K562 (cell line): ENCODE data around the gene TMEM242. TPM values are rescaled to one million over a fixed set of nuclear protein-coding genes. Genes with fewer than 3 reads are reported as not detected.

Experiments
- BCOR ChIP-seq: fragments of 450-650 bp; IDR thresholded peaks from 2 replicates; pipeline ENCODE4 v1.6.1; 2016
- CHCHD3 ChIP-seq: fragments of 250-450 bp; sonication (Bioruptor Pico); IDR thresholded peaks from 2 replicates; pipeline ENCODE4 v2.1.2; 2022; ENCODE audit warnings: mild to moderate bottlenecking
- E2F3 ChIP-seq: fragments of 250-450 bp; sonication (Bioruptor Pico); IDR thresholded peaks from 2 replicates; pipeline ENCODE4 v1.4.0; 2020; ENCODE audit warnings: mild to moderate bottlenecking
- HMGN3 ChIP-seq: IDR thresholded peaks from 2 replicates; pipeline ENCODE4 v1.6.1; 2011; ENCODE audit warnings: borderline replicate concordance, low read depth, mild to moderate bottlenecking, mixed read lengths, low read length; ENCODE audit not compliant: insufficient read length; ENCODE audit errors: extremely low read depth
- HNRNPUL1 ChIP-seq: fragments of 200-400 bp; formaldehyde crosslinking; IDR thresholded peaks from 2 replicates; pipeline ENCODE4 v1.6.1; 2017; ENCODE audit warnings: low read length
- IFI16 ChIP-seq: fragments of 250-450 bp; sonication (Bioruptor Pico); IDR thresholded peaks from 2 replicates; pipeline ENCODE4 v2.1.2; 2022; ENCODE audit warnings: mild to moderate bottlenecking, inconsistent platforms
- KDM2B ChIP-seq: fragments of 250-450 bp; sonication (Bioruptor Pico); IDR thresholded peaks from 2 replicates; pipeline ENCODE4 v1.8.0; 2021; ENCODE audit warnings: mild to moderate bottlenecking, moderate library complexity
- KLF1 ChIP-seq: fragments of 450-650 bp; IDR thresholded peaks from 2 replicates; pipeline ENCODE4 v1.6.1; 2016; ENCODE audit warnings: missing genetic modification characterization, missing compliant biosample characterization
- NONO ChIP-seq, 2 experiments: fragments of 200-400 bp in 1 of 2; fragments of 450-650 bp in 1 of 2; formaldehyde crosslinking in 1 of 2; IDR thresholded peaks; 2 replicates each; pipeline ENCODE4 v1.6.1; 2017; ENCODE audit warnings: low read depth in 2 of 2, mild to moderate bottlenecking in 2 of 2, moderate library complexity in 2 of 2, low read length in 1 of 2
- PHF8 ChIP-seq: fragments of 200-600 bp; sonication (generic); IDR thresholded peaks from 2 replicates; pipeline ENCODE4 v1.6.1; 2012; ENCODE audit warnings: mixed run types, mild to moderate bottlenecking, inconsistent platforms, low read length, moderate library complexity, borderline replicate concordance
- RBM14 ChIP-seq: fragments of 200-400 bp; formaldehyde crosslinking; IDR thresholded peaks from 2 replicates; pipeline ENCODE4 v1.6.1; 2018; ENCODE audit warnings: low read depth, mild to moderate bottlenecking, low read length, moderate library complexity, borderline replicate concordance; ENCODE audit not compliant: insufficient read depth
- RHOXF2B ChIP-seq: fragments of 250-450 bp; sonication (Bioruptor Pico); conservative IDR thresholded peaks from 2 replicates; pipeline ENCODE4 v1.5.1; 2021
- SMAD3 ChIP-seq: fragments of 450-650 bp; formaldehyde crosslinking; conservative IDR thresholded peaks from 2 replicates; pipeline ENCODE4 v1.4.0; 2020; ENCODE audit warnings: mild to moderate bottlenecking
- SMARCE1 ChIP-seq: fragments of 450-650 bp; IDR thresholded peaks from 2 replicates; pipeline ENCODE4 v1.7.1; 2016; ENCODE audit warnings: mild to moderate bottlenecking
- STAT5A ChIP-seq: IDR thresholded peaks from 2 replicates; pipeline ENCODE4 v1.6.1; 2012; ENCODE audit warnings: low read length, inconsistent platforms, borderline replicate concordance
- TARDBP ChIP-seq: fragments of 450-650 bp; IDR thresholded peaks from 2 replicates; pipeline ENCODE4 v1.6.1; 2016
- TBL1XR1 ChIP-seq, 2 experiments: IDR thresholded peaks; 2 replicates each; pipeline ENCODE4 v1.6.1; 2012; ENCODE audit warnings: improper control_type of control experiment in 2 of 2, low read length in 2 of 2, mild to moderate bottlenecking in 1 of 2
- ZFP36 ChIP-seq: fragments of 150-350 bp; IDR thresholded peaks from 2 replicates; pipeline ENCODE4 v1.6.1; 2018; ENCODE audit warnings: low read length, low read depth; ENCODE audit not compliant: partially characterized antibody
- ZNF316 ChIP-seq: fragments of 450-650 bp; IDR thresholded peaks from 2 replicates; pipeline ENCODE4 v1.6.1; 2016
- ZNF644 ChIP-seq: fragments of 200-800 bp; sonication (Bioruptor generic); IDR thresholded peaks from 2 replicates; pipeline ENCODE4 v1.6.1; 2016; ENCODE audit warnings: low read depth, missing genetic modification characterization, missing compliant biosample characterization
- ZNF717 ChIP-seq: fragments of 250-450 bp; sonication (Bioruptor Pico); IDR thresholded peaks from 2 replicates; pipeline ENCODE4 v1.5.0; 2021
- polyA plus RNA-seq, 8 experiments: library from polyadenylated mRNA; depleted of rRNA in 4 of 8; stranded (reverse) in 5 of 8; unstranded in 3 of 8; fragments of >200 nt; fragmentation: Nextera tagmentation in 2 of 8; fragmentation: Illumina TruSeq in 1 of 8; extraction: Ambion mirVana in 2 of 8; extraction: Trizol in 1 of 8; gene quantifications; 2 replicates each; pipeline versions ENCODE4 v1.2.1 to v1.2.3, GENCODE V29; 2011 to 2014; ENCODE audit warnings: inconsistent platforms in 1 of 8, missing spikeins in 1 of 8
- total RNA-seq, 7 experiments: library from RNA; depleted of rRNA in 6 of 7; stranded (reverse); fragments of >200 nt in 6 of 7; fragmentation: Illumina TruSeq in 2 of 7; extraction: Trizol in 2 of 7; gene quantifications; 2 replicates each; pipeline versions ENCODE4 v1.2.1 to v1.2.3, GENCODE V29; 2011 to 2021; ENCODE audit warnings: low replicate concordance in 1 of 7
- TF ChIP-seq, protein P1 (sequence below): fragments of 250-450 bp; sonication (Bioruptor Pico); IDR thresholded peaks from 2 replicates; pipeline ENCODE4 v1.5.0; 2021
- TF ChIP-seq, protein P2 (sequence below): sonication (generic); formaldehyde crosslinking; IDR thresholded peaks from 2 replicates; pipeline ENCODE4 v1.8.0; 2022; ENCODE audit warnings: missing genetic modification reagents, mild to moderate bottlenecking, borderline replicate concordance
- TF ChIP-seq, protein P3 (sequence below): fragments of 200-800 bp; sonication (Bioruptor generic); IDR thresholded peaks from 2 replicates; pipeline ENCODE4 v1.6.1; 2017; ENCODE audit warnings: missing genetic modification characterization, missing compliant biosample characterization
- TF ChIP-seq, protein P4 (sequence below): fragments of 450-650 bp; conservative IDR thresholded peaks from 2 replicates; pipeline ENCODE4 v1.6.1; 2016; ENCODE audit warnings: missing genetic modification characterization, low read depth, mild to moderate bottlenecking, control low read depth, missing compliant biosample characterization

Gene TMEM242
- total and polyA plus RNA-seq, 9 of the 15 experiments (the other 6 are each of a cell fraction or from before 2014, with no cell fraction given), result 9.5 to 35.3 (median 16.5) TPM

DNA sequence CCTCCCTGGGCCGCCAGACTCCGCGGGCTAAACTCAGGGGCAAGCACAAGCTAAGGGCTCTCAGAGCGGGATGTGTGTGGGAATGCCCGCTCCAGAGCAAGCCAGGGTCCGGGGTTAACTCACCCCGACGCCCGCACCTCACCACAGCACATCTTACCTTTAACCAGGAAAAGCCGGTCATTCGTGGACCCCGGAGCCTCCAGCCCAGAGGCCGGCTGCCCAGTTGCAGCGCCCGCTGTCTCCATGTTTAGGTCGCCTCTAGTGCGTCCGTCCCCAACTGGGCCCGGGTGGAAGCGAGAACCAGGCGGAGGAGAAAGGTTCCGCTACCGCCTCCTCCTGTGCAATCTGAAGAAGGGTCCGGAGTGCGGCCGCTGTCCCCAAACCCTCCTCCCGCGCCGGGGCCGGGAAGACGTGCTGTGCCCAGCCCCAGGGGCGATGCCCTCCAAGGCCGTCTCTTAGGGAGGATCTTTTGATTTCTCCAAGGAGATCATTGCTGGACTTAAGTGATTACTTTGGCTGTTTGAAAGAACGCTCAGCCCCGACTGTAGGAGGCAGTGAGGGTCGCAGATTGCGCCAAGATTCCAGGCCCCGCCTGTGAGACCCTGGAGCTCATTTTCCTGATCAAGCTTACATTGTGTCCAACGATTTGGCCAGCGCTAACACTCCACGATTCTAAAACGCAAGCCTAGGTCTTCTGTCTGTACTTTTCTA is at the start of gene TMEM242 (continued):
- TF ChIP-seq SMAD3 (CRISPR knock-in tag) (peak; percentile 64), ZNF644 (tag) (0 out of 2 replicates have a peak, but pooled peaks have one; percentile 45), RHOXF2B (CRISPR knock-in tag) (peak; percentile 90; the same call in 1 of the 2 replicates), CHCHD3 (CRISPR knock-in tag) (peak; percentile 86; the same call in 1 of the 2 replicates), KLF1 (tag) (peak; percentile 48), NONO (IDR thresholded peaks at IDR 0.05; ENCODE audit: low read depth in 2 of 2, low read length in 1 of 2) (peak; percentile 83 to 84), ZNF316 (peak; percentile 74), TARDBP (peak; percentile 90), RBM14 (0 out of 2 replicates have a peak, but pooled peaks have one; percentile 82), ZFP36 (peak; percentile 65), HMGN3 (peak; percentile 95), ZNF717 (CRISPR knock-in tag) (no peak), HNRNPUL1 (no peak), SMARCE1 (no peak; the same call in 1 of the 2 replicates), BCOR (peak; percentile 59; the same call in 1 of the 2 replicates), TBL1XR1 (IDR thresholded peaks at IDR 0.05; ENCODE audit: low read length in 2 of 2) (peak in 1 of 2 experiments; percentile 63; a peak in 1 of 4 replicates), KDM2B (CRISPR knock-in tag) (peak; percentile 78), IFI16 (CRISPR knock-in tag) (no peak), E2F3 (peak; percentile 41; the same call in 1 of the 2 replicates), PHF8 (peak; percentile 99), STAT5A (peak; percentile 61; the same call in 1 of the 2 replicates)
- TF ChIP-seq, protein P1, sequence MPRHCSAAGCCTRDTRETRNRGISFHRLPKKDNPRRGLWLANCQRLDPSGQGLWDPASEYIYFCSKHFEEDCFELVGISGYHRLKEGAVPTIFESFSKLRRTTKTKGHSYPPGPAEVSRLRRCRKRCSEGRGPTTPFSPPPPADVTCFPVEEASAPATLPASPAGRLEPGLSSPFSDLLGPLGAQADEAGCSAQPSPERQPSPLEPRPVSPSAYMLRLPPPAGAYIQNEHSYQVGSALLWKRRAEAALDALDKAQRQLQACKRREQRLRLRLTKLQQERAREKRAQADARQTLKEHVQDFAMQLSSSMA (CRISPR knock-in tag), result peak; percentile 87; the same call in 1 of the 2 replicates
- TF ChIP-seq, protein P2, sequence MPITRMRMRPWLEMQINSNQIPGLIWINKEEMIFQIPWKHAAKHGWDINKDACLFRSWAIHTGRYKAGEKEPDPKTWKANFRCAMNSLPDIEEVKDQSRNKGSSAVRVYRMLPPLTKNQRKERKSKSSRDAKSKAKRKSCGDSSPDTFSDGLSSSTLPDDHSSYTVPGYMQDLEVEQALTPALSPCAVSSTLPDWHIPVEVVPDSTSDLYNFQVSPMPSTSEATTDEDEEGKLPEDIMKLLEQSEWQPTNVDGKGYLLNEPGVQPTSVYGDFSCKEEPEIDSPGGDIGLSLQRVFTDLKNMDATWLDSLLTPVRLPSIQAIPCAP (CRISPR knock-in tag), result peak; percentile 93; the same call in 1 of the 2 replicates
- TF ChIP-seq, protein P3, sequence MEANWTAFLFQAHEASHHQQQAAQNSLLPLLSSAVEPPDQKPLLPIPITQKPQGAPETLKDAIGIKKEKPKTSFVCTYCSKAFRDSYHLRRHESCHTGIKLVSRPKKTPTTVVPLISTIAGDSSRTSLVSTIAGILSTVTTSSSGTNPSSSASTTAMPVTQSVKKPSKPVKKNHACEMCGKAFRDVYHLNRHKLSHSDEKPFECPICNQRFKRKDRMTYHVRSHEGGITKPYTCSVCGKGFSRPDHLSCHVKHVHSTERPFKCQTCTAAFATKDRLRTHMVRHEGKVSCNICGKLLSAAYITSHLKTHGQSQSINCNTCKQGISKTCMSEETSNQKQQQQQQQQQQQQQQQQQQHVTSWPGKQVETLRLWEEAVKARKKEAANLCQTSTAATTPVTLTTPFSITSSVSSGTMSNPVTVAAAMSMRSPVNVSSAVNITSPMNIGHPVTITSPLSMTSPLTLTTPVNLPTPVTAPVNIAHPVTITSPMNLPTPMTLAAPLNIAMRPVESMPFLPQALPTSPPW, result peak; percentile 85
- TF ChIP-seq, protein P4, sequence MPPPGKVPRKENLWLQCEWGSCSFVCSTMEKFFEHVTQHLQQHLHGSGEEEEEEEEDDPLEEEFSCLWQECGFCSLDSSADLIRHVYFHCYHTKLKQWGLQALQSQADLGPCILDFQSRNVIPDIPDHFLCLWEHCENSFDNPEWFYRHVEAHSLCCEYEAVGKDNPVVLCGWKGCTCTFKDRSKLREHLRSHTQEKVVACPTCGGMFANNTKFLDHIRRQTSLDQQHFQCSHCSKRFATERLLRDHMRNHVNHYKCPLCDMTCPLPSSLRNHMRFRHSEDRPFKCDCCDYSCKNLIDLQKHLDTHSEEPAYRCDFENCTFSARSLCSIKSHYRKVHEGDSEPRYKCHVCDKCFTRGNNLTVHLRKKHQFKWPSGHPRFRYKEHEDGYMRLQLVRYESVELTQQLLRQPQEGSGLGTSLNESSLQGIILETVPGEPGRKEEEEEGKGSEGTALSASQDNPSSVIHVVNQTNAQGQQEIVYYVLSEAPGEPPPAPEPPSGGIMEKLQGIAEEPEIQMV (tag), result peak; percentile 10; the same call in 1 of the 2 replicates
